ENCODE data around the gene ATF3. TPM values are rescaled to one million over a fixed set of nuclear protein-coding genes. Genes with fewer than 3 reads are reported as not detected.

The ATF3 gene
- total RNA-seq, 4 donors from 2014 or later: 1.8 to 42.6 (median 24.4) TPM

DNA sequence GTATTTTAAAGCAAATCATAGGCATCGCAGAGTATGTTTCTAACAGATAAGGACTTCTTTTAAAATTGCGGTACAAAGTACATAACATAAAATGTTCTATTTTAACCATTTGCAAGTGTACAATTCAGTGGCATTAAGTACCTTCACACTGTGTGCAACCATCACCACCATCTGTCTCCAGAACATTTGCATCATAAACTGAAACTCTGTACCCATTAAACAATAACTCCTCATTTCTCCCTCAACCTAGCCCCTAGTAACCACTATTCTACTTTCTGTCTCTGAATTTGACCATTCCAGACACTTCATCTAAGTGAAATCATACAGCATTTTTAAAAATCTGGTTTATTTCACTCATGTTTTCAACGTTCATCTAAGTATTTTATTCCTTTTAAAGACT lies 16.6 kb upstream of the ATF3 start:
- Histone ChIP-seq H3K27me3 (no peaks in the 10 kb centered on the region), H3K4me1 (no peaks in the 10 kb centered on the region), H3K4me3 (no peak overlapping the region), H3K27ac (no peak overlapping the region), H3K36me3 (no peaks in the 10 kb centered on the region), H3K9me3 (no peaks in the 10 kb centered on the region)
- TF ChIP-seq POLR2A (IDR thresholded peaks at IDR 0.05): no peak
- TF ChIP-seq, protein P1, sequence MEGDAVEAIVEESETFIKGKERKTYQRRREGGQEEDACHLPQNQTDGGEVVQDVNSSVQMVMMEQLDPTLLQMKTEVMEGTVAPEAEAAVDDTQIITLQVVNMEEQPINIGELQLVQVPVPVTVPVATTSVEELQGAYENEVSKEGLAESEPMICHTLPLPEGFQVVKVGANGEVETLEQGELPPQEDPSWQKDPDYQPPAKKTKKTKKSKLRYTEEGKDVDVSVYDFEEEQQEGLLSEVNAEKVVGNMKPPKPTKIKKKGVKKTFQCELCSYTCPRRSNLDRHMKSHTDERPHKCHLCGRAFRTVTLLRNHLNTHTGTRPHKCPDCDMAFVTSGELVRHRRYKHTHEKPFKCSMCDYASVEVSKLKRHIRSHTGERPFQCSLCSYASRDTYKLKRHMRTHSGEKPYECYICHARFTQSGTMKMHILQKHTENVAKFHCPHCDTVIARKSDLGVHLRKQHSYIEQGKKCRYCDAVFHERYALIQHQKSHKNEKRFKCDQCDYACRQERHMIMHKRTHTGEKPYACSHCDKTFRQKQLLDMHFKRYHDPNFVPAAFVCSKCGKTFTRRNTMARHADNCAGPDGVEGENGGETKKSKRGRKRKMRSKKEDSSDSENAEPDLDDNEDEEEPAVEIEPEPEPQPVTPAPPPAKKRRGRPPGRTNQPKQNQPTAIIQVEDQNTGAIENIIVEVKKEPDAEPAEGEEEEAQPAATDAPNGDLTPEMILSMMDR (IDR thresholded peaks at IDR 0.05): no peak
- DNase-seq: no peak
- intact Hi-C loops (cut with DNase I; ENCODE audit: low total_unique reads): no loop called here

DNA sequence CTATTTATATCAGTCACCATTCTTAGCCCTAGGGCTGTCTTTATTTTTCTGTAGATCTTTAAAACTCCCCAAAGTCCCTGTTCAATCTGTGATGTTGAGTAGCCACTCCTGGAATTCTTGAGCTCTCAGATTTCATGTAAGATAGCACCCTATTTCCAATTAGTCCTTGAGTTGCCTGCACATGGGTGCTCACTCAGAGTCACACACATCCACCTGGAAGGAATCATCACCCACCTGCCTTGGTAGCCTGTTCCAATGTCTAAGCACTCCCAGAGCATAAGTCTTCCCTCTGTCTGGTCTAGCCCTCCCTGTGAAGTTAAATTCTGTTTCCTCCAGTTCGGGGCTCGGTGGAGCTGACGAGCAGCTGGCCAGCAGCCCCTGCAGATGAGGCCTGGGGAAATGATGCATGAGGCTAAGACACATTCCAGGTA lies 14.7 kb upstream of the ATF3 start:
- no peak for TF ChIP-seq POLR2A (IDR thresholded peaks at IDR 0.05)
- TF ChIP-seq, protein P1 (IDR thresholded peaks at IDR 0.05): no peak
- Histone ChIP-seq H3K4me1 (no peaks in the 10 kb centered on the region), H3K36me3 (no peaks in the 10 kb centered on the region), H3K9me3 (no peaks in the 10 kb centered on the region), H3K27me3 (no peaks in the 10 kb centered on the region), H3K27ac (no peak overlapping the region), H3K4me3 (no peak overlapping the region)
- intact Hi-C loops (cut with DNase I; ENCODE audit: low total_unique reads): no loop called here
- no peak for DNase-seq

DNA sequence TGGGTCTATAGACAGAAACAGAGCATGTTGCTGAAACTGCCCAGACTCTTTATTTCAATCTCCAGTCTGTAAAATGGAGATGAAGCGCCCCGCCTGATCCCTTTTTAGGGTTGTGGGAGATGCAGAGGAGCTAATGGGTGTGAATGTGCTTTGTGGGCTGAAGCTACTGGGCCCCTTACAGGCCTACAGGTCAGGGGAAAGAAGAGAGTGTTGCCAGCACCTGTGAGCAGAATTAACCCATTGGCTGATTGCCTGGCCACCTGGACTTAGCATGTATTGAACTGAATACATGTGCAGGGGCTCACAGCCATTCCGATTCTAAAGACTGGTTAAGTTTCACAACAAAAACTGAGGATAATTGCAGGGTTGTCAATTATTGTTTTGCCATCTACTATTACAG lies 13.9 kb upstream of the ATF3 start:
- no peak for DNase-seq
- no peak for TF ChIP-seq POLR2A (IDR thresholded peaks at IDR 0.05)
- TF ChIP-seq, protein P1 (IDR thresholded peaks at IDR 0.05): no peak
- Histone ChIP-seq H3K9me3 (no peaks in the 10 kb centered on the region), H3K4me1 (no peaks in the 10 kb centered on the region), H3K27ac (no peak overlapping the region), H3K36me3 (no peaks in the 10 kb centered on the region), H3K27me3 (no peaks in the 10 kb centered on the region), H3K4me3 (no peak overlapping the region)
- intact Hi-C loops (cut with DNase I; ENCODE audit: low total_unique reads): no loop called here

DNA sequence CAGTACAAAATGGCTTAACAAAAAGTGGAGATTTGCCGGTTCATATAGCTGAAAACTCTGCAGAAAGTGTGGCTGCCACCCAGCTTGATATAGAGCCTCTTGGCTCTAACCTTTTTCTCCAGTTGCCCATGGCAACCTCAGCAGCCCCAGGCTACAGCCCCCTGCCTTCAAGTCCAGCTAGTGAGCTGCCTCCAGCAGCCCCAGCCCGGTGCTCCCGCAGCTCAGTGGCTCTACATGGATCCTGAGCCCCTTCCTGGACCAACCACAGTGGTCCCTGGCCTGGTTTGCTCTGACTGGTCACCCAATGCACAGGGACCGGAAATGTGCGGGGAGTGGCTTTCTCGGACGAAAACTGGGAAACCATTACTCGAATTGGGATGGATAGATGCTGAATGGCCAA lies 13.3 kb upstream of the ATF3 start:
- Histone ChIP-seq H3K27ac (peak overlapping the region in 1 of 2 donors; percentile 74), H3K36me3 (no peaks in the 10 kb centered on the region), H3K27me3 (no peaks in the 10 kb centered on the region), H3K4me1 (no peaks in the 10 kb centered on the region), H3K9me3 (no peaks in the 10 kb centered on the region), H3K4me3 (no peak overlapping the region)
- TF ChIP-seq POLR2A (IDR thresholded peaks at IDR 0.05): no peak
- TF ChIP-seq, protein P1 (IDR thresholded peaks at IDR 0.05): no peak
- intact Hi-C loops (cut with DNase I; ENCODE audit: low total_unique reads): no loop called here
- no peak for DNase-seq

DNA sequence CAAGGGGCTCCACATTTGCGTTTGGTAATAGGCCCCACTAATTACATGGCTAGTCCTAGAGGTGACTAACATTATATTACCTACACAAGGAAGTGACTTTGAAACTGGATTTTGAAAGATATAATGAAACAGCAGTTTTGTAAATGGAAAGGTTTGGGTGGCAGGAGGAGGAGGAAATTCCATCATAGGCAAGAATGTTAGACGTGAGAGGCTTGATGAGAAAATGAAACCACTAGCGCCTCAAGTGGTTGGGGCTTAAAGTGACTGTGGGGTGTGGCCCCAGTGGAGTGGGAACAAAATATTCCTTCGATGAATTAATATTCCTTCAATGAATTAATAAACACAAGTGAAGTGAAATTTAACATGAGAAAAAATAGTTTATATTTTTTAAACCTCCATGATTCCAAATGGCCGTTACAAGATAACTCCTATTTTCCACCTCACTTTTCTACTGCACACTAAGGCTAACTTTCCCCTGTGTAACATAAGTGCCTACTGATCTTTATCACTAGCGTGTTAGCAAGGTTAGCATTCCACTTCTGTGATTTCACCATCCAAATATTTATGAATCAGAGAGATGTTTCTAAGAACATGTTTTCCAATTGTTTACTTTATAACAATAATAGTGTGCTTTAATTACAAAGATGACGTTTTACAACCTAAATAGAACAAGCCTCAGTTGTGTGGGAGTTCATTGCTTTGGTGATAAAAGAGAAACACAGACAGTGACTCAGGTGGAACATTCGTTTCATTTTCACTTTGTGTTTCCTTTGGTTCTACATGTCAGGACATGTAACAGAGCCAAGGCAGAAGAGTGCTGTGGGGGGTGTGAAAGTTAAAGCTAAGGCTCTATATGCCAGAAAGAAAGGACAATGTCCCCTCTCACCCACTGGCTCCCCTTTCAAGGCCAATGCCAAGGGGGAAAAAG lies 12.5 kb upstream of the ATF3 start:
- peak overlapping the region; percentile 56 to 74 for H3K27ac ChIP-seq
- no peak overlapping the region for H3K4me3 ChIP-seq

More for the DNA sequence above, 12.5 kb upstream of the ATF3 start:
- no peaks in the 10 kb centered on the region for H3K9me3 ChIP-seq
- no peaks in the 10 kb centered on the region for H3K4me1 ChIP-seq
- H3K27me3 ChIP-seq: no peaks in the 10 kb centered on the region
- intact Hi-C loops (cut with DNase I; ENCODE audit: low total_unique reads): no loop called here
- no peaks in the 10 kb centered on the region for H3K36me3 ChIP-seq
- no peak for TF ChIP-seq POLR2A (IDR thresholded peaks at IDR 0.05)
- TF ChIP-seq, protein P1 (IDR thresholded peaks at IDR 0.05): peak in 3 of 4 experiments; percentile 13 to 33 (median 27)
- DNase-seq: no peak

Data from uterus (tissue), 4 donors.